ENCODE measurements around the gene EQTN. TPM values are rescaled to one million over a fixed set of nuclear protein-coding genes. Genes with fewer than 3 reads are reported as not detected.

The EQTN gene
- total RNA-seq, 4 donors from 2014 or later = 1.2 TPM; not detected in 3

DNA sequence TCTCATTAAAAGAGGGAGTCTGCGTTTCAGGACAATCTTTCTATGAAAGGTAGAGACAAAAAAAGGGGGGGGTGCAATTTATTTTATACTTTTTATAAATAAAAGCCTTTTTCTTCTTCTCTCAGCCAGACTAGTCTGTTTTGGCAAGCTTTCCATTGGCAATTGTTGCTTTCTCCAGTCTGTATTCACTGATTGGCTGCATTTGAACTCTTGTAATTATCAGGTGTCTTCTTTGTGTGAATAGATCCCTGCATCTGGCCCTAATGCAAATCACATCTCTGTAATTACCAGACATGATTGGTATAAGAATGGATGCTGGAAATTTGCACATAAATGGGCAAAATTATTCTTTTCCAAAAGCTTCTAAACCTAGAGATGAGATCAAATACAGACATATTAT is 7.6 kb upstream of the EQTN start:
- Histone ChIP-seq H3K36me3 (no peaks in the 10 kb centered on the region), H3K9me3 (no peaks in the 10 kb centered on the region), H3K4me1 (no peaks in the 10 kb centered on the region), H3K27ac (no peak overlapping the region), H3K27me3 (no peaks in the 10 kb centered on the region), H3K4me3 (no peak overlapping the region)
- WGBS, 2 donors (ENCODE audit: low coverage in 1 of 2) = 33 to 43% methylated on average over 1 of the region's 1 CpG
- ATAC-seq = no peak
- TF ChIP-seq POLR2A (IDR thresholded peaks at IDR 0.05) (no peak), POLR2AphosphoS5 (IDR thresholded peaks at IDR 0.05) (no peak), CTCF (IDR thresholded peaks at IDR 0.05) (no peak), EP300 (IDR thresholded peaks at IDR 0.05) (no peak)

DNA sequence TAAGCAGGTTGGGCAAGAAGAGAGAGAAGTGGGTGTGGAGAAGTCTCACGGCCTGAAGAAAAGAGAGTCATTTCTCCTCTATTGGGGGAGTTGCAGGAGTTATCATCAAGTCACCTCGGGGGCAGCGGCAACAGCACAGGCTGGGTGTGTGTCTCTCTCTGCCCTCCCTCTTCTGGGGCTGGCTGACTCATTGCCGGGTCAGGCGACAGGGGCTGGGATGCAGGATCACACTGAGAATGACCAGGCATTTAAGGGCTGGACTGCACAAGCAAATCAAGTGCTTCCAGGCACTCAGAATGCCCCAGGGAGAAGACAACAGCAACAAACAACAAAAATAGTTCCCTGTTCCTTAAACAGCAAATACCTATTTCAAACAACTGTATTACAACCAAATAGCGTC is 6.3 kb upstream of the EQTN start:
- no peaks in the 10 kb centered on the region for H3K9me3 ChIP-seq
- H3K27me3 ChIP-seq = no peaks in the 10 kb centered on the region
- H3K4me1 ChIP-seq = no peaks in the 10 kb centered on the region
- no peaks in the 10 kb centered on the region for H3K36me3 ChIP-seq
- 53 to 66% methylated on average over 3 to 5 of the region's 6 CpGs for WGBS, 2 donors (ENCODE audit: low coverage in 1 of 2)
- TF ChIP-seq POLR2AphosphoS5 (IDR thresholded peaks at IDR 0.05) = no peak
- TF ChIP-seq POLR2A (IDR thresholded peaks at IDR 0.05) = no peak
- TF ChIP-seq CTCF (IDR thresholded peaks at IDR 0.05) = no peak
- no peak for TF ChIP-seq EP300 (IDR thresholded peaks at IDR 0.05)
- H3K27ac ChIP-seq = no peak overlapping the region
- ATAC-seq = no peak
- H3K4me3 ChIP-seq = no peak overlapping the region

GRCh38 chr9:27293996-27294395 is 3.0 kb downstream of the EQTN start:
- no peak for TF ChIP-seq POLR2A (IDR thresholded peaks at IDR 0.05)
- TF ChIP-seq CTCF (IDR thresholded peaks at IDR 0.05) = no peak
- TF ChIP-seq EP300 (IDR thresholded peaks at IDR 0.05) = no peak
- TF ChIP-seq POLR2AphosphoS5 (IDR thresholded peaks at IDR 0.05) = no peak
- Histone ChIP-seq H3K4me1 (no peaks in the 10 kb centered on the region), H3K4me3 (no peak overlapping the region), H3K27me3 (no peaks in the 10 kb centered on the region), H3K27ac (no peak overlapping the region), H3K9me3 (no peaks in the 10 kb centered on the region), H3K36me3 (no peaks in the 10 kb centered on the region)
- no peak for ATAC-seq
- WGBS, 2 donors (ENCODE audit: low coverage in 1 of 2) = 0 to 36% methylated on average over 1 to 2 of the region's 2 CpGs

GRCh38 chr9:27292659-27293405 is 4.1 kb downstream of the EQTN start:
- H3K4me1 ChIP-seq = no peaks in the 10 kb centered on the region
- WGBS, 2 donors (ENCODE audit: low coverage in 1 of 2) = 60 to 69% methylated on average over 7 of the region's 7 CpGs
- no peak overlapping the region for H3K4me3 ChIP-seq
- no peaks in the 10 kb centered on the region for H3K36me3 ChIP-seq
- no peaks in the 10 kb centered on the region for H3K27me3 ChIP-seq
- no peaks in the 10 kb centered on the region for H3K9me3 ChIP-seq
- peak; percentile 66 for ATAC-seq
- H3K27ac ChIP-seq = no peak overlapping the region
- no peak for TF ChIP-seq EP300 (IDR thresholded peaks at IDR 0.05)
- TF ChIP-seq POLR2AphosphoS5 (IDR thresholded peaks at IDR 0.05) = no peak
- TF ChIP-seq CTCF (IDR thresholded peaks at IDR 0.05) = no peak
- no peak for TF ChIP-seq POLR2A (IDR thresholded peaks at IDR 0.05)

DNA sequence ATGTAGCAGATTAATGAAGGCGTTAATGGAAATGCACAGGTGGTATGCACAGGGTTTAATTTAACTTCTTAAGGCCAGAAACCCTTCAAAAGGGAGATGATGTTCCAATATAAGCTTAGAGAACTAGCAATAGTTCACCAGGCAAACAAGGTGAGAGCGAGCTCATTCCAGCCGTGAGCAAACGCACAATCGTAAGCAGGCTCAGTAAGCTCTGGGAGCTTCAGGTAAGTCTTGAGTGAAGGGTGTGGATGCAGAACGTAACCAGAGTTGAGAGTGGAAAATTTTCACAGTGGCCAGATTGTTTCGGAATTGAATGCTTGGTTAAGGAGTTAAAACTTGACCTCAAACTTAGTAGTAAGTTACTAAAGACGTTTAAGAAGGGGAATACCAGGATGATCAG is 5.7 kb downstream of the EQTN start:
- Histone ChIP-seq H3K9me3 (no peaks in the 10 kb centered on the region), H3K4me3 (no peak overlapping the region), H3K36me3 (no peaks in the 10 kb centered on the region), H3K4me1 (no peaks in the 10 kb centered on the region), H3K27me3 (no peaks in the 10 kb centered on the region), H3K27ac (no peak overlapping the region)
- TF ChIP-seq CTCF (IDR thresholded peaks at IDR 0.05) (no peak), POLR2A (IDR thresholded peaks at IDR 0.05) (no peak), EP300 (IDR thresholded peaks at IDR 0.05) (no peak), POLR2AphosphoS5 (IDR thresholded peaks at IDR 0.05) (no peak)
- WGBS, 2 donors (ENCODE audit: low coverage in 1 of 2) = 83 to 92% methylated on average over 8 of the region's 8 CpGs
- ATAC-seq = no peak
